Upper lobe of left lung (tissue), 6 donors: ENCODE results near the gene PRKAR1B. TPM values are rescaled to one million over a fixed set of nuclear protein-coding genes. Genes with fewer than 3 reads are reported as not detected.

Source experiments
- ATAC-seq, 2 donors: fragments of 200-7000 bp; cut with Tn5 transposase; one replicate each; pipeline ENCODE4 v1.9.1; 2022; ENCODE audit warnings: mild to moderate bottlenecking in 2 of 2, moderate library complexity in 2 of 2; ENCODE audit not compliant: low FRiP score in 2 of 2
- DNase-seq, 2 donors: peaks; one replicate each; pipeline ENCODE4 v3.0.0-alpha.2; 2019 to 2020
- H3K27ac ChIP-seq, 4 donors: fragments of 200-600 bp; sonication (generic); one replicate each; pipeline ENCODE4 v1.5.1; 2016 to 2019
- H3K27me3 ChIP-seq, 4 donors: fragments of 200-600 bp; sonication (generic); one replicate each; pipeline ENCODE4 v1.5.1; 2017 to 2019
- H3K36me3 ChIP-seq, 4 donors: fragments of 200-600 bp; sonication (generic); one replicate each; pipeline ENCODE4 v1.5.1; 2016 to 2019
- H3K4me1 ChIP-seq, 4 donors: fragments of 200-600 bp; sonication (generic); one replicate each; pipeline ENCODE4 v1.5.1; 2018 to 2019
- H3K4me3 ChIP-seq, 4 donors: fragments of 200-600 bp; sonication (generic); one replicate each; pipeline ENCODE4 v1.5.1; 2017 to 2019; ENCODE audit warnings: mild to moderate bottlenecking in 2 of 4, moderate library complexity in 1 of 4
- H3K9me3 ChIP-seq, 4 donors: fragments of 200-600 bp; sonication (generic); one replicate each; pipeline ENCODE4 v1.5.1; 2018 to 2019
- EP300 ChIP-seq, 4 donors: sonication (generic); formaldehyde crosslinking; IDR thresholded peaks; one replicate each; pipeline ENCODE4 v1.5.1; 2017; ENCODE audit warnings: antibody characterized with exemption in 4 of 4, control low read depth in 2 of 4
- POLR2A ChIP-seq, 4 donors: fragments of 450-650 bp; IDR thresholded peaks; one replicate each; pipeline ENCODE4 v1.5.1; 2016 to 2017; ENCODE audit warnings: antibody characterized with exemption in 4 of 4, mild to moderate bottlenecking in 2 of 4
- POLR2AphosphoS5 ChIP-seq, 2 donors: sonication (generic); formaldehyde crosslinking; IDR thresholded peaks; one replicate each; pipeline ENCODE4 v1.5.1; 2017; ENCODE audit warnings: antibody characterized with exemption in 2 of 2
- WGBS, 2 donors: methylation state at CpG; one replicate each; pipeline ENCODE4 v1.1.5; 2017 to 2018; 5-methylcytosine and 5-hydroxymethylcytosine counted together
- total RNA-seq, 6 donors: library from RNA; depleted of rRNA in 4 of 6; stranded (reverse); fragments of >200 nt in 4 of 6; gene quantifications; one replicate each; pipeline versions ENCODE4 v1.1.0 to v1.2.1, GENCODE V29; 2016 to 2021
- TF ChIP-seq, protein P1 (sequence below), 6 experiments: fragments of 450-650 bp in 4 of 6; fragments of 200-600 bp in 2 of 6; sonication (generic) in 2 of 6; IDR thresholded peaks; one replicate each; pipeline ENCODE4 v1.5.1; 2016 to 2019; ENCODE audit warnings: antibody characterized with exemption in 6 of 6
- donor health status: DM: no; HTN: no; CAD: no; lungs with moderate emphysema.
- donor health status: DM: no; HTN: yes; CAD: no; lungs with severe emphysema.

The PRKAR1B gene
- total RNA-seq, 6 donors from 2014 or later, result 10.3 to 24.4 (median 20.9) TPM

DNA sequence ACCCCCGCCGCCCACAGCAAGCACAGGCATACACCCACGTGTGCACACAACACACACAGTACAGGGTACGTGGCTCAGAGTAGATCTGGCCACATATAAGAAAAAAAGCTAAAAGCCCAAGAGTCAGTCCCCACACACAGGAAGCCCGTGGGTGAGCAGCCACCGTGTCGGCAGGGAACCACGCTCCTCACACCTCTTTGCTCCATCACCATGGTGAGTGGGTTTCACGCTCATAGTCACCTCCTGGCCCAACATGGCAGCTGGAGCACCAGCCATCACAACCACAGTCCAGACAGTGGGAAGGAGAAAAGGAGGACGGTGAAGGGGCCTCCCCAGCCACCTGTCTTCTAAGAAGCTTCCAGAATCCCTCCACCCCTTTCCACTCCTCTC is 131.5 kb downstream of the PRKAR1B start:
- DNase-seq (no peak), ATAC-seq (no peak)
- TF ChIP-seq, protein P1, sequence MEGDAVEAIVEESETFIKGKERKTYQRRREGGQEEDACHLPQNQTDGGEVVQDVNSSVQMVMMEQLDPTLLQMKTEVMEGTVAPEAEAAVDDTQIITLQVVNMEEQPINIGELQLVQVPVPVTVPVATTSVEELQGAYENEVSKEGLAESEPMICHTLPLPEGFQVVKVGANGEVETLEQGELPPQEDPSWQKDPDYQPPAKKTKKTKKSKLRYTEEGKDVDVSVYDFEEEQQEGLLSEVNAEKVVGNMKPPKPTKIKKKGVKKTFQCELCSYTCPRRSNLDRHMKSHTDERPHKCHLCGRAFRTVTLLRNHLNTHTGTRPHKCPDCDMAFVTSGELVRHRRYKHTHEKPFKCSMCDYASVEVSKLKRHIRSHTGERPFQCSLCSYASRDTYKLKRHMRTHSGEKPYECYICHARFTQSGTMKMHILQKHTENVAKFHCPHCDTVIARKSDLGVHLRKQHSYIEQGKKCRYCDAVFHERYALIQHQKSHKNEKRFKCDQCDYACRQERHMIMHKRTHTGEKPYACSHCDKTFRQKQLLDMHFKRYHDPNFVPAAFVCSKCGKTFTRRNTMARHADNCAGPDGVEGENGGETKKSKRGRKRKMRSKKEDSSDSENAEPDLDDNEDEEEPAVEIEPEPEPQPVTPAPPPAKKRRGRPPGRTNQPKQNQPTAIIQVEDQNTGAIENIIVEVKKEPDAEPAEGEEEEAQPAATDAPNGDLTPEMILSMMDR (IDR thresholded peaks at IDR 0.05), result no peak
- TF ChIP-seq POLR2A (IDR thresholded peaks at IDR 0.05) (no peak), POLR2AphosphoS5 (IDR thresholded peaks at IDR 0.05) (no peak), EP300 (IDR thresholded peaks at IDR 0.05) (no peak)
- Histone ChIP-seq H3K4me3 (no peak overlapping the region), H3K27me3 (no peaks in the 10 kb centered on the region), H3K36me3 (peaks cover 0 to 8% (median 0%) of the 10 kb centered on the region in 4 donors), H3K27ac (no peak overlapping the region), H3K9me3 (no peaks in the 10 kb centered on the region), H3K4me1 (peaks cover 0 to 10% (median 5%) of the 10 kb centered on the region in 4 donors)
- 74 to 84% methylated on average over 6 to 10 of the region's 10 CpGs for WGBS, 2 donors

DNA sequence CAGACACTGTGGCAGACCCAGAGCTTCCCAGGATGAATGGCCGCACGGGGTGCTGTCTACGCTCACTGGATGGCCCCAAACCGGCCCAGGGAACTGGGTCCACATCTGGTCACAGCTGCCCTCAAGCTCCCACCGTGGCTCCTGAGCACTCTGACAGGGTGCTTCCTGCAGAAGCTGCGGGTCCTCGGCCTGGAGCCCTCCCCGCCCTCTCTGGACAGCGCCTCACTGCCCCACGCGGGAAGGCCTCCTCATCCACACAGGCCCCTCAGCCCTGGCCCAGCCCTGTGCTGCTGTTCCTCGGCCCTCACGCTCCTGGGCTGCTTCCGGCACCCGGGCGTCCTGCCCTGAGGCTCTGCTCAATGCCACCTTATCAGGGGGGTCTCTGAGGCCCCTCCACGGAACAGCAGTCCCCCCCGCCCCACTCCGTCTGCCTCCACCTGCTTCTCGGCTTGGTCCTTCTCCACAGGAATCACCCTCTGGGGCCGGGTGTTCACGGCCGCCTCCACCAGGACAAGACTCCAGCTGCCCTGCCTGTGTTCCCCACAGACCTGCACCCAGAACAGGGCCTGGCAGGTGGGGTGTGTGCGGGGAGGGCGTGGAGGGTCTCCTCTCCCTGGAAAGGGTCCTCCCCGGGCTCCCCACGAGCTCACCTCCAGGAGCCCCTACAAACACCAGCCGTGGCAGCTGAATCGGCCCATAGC is 132.0 kb downstream of the PRKAR1B start:
- DNase-seq (no peak), ATAC-seq (no peak)
- H3K4me1 ChIP-seq, result peaks cover 0 to 10% (median 4%) of the 10 kb centered on the region in 4 donors
- no peaks in the 10 kb centered on the region for H3K9me3 ChIP-seq
- no peak overlapping the region for H3K4me3 ChIP-seq
- TF ChIP-seq EP300 (IDR thresholded peaks at IDR 0.05), result no peak
- TF ChIP-seq, protein P1 (IDR thresholded peaks at IDR 0.05), result no peak
- TF ChIP-seq POLR2A (IDR thresholded peaks at IDR 0.05), result no peak
- TF ChIP-seq POLR2AphosphoS5 (IDR thresholded peaks at IDR 0.05), result no peak
- 95 to 96% methylated on average over 16 to 29 of the region's 29 CpGs for WGBS, 2 donors
- H3K36me3 ChIP-seq, result peaks cover 0 to 8% (median 0%) of the 10 kb centered on the region in 4 donors
- H3K27ac ChIP-seq, result no peak overlapping the region
- H3K27me3 ChIP-seq, result no peaks in the 10 kb centered on the region

DNA sequence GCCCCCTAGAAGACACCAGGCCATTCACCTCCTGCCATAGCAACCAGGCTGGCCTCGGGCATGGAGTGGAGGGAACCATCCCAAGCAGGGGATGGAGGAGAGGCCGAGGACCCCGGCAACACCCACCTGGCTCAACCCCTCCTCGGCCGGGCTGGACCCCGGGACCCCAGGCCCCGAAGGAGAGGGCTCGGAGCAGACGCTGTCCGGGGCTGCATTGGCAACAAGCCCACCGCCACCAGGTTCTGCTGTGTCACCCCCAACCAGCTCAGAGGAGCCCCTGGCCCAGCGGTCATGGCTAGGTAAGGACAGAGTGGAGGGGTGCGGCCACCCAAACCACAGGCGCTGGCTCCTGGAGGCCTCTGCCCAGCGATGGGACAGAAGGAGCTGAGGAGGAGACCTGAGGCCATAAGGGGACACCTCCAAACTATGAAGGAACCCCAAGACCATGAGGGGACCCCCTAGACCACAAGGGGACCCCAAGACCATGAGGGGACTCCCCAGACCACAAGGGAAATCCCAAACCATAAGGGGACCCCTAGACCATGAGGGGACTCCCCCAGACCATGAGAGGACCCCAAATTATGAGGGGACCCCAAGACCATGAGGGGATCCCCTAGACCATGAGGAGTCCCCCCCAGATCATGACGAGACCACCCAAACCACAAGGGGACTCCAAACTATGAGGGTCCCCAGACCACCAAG is 132.7 kb downstream of the PRKAR1B start:
- H3K27me3 ChIP-seq, result no peaks in the 10 kb centered on the region
- 86 to 93% methylated on average over 7 to 15 of the region's 16 CpGs for WGBS, 2 donors
- no peak overlapping the region for H3K27ac ChIP-seq
- no peaks in the 10 kb centered on the region for H3K9me3 ChIP-seq
- no peak for TF ChIP-seq POLR2A (IDR thresholded peaks at IDR 0.05)
- no peak overlapping the region for H3K4me3 ChIP-seq
- peaks cover 0 to 10% (median 4%) of the 10 kb centered on the region in 4 donors for H3K4me1 ChIP-seq
- ATAC-seq, result no peak
- DNase-seq, result no peak
- peaks cover 0 to 8% (median 0%) of the 10 kb centered on the region in 4 donors for H3K36me3 ChIP-seq

DNA sequence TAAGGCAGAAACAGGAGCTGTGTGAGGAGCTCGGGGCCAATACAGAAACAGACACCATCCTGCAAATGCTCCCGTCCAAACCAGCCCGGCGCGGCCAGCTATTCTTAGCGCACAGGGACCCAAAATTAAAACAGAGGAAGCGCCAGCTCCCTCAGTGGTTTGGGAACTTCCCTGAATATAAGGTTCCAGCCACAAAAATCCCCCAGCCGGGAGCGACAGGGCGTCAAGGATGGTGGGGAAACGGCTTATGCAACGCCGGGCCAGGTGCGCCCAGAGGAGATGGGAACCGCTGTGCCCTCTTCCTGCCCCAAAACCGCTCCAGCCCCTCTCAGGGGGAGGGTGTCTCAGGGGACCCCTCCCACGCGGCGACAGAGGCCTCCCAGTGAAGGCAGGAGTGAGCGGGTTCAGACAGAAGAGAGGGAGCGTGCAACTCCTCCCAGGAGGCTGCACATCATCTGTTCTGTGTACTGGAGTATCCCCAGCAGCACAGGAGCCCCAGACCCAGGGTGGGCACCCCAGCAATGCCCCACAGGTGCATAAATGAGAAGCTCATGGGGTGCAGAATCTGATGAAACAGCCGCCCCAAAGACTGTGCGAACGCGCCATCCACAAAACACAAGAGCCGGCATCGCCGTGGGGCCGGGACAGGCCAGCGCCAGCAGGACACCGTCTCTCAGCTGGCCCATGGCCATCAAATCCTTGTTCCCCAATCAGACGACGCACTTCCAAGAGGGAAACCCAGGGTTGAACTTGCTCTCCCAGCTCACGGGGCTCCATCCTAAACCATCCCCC is 133.6 kb downstream of the PRKAR1B start:
- 74 to 83% methylated on average over 9 to 34 of the region's 34 CpGs for WGBS, 2 donors
- TF ChIP-seq EP300 (IDR thresholded peaks at IDR 0.05), result no peak
- no peak for TF ChIP-seq POLR2AphosphoS5 (IDR thresholded peaks at IDR 0.05)
- TF ChIP-seq POLR2A (IDR thresholded peaks at IDR 0.05), result no peak
- TF ChIP-seq, protein P1 (IDR thresholded peaks at IDR 0.05), result no peak
- H3K4me1 ChIP-seq, result peaks cover 0 to 10% (median 4%) of the 10 kb centered on the region in 4 donors
- no peaks in the 10 kb centered on the region for H3K27me3 ChIP-seq
- peaks cover 0 to 8% (median 0%) of the 10 kb centered on the region in 4 donors for H3K36me3 ChIP-seq
- ATAC-seq (no peak), DNase-seq (no peak)
- no peak overlapping the region for H3K27ac ChIP-seq
- no peak overlapping the region for H3K4me3 ChIP-seq
- no peaks in the 10 kb centered on the region for H3K9me3 ChIP-seq
